22Rv1 (cell line): ENCODE measurements around the gene GNMT.

Experiments used
- ZFX ChIP-seq: fragments of 450-650 bp; IDR thresholded peaks from 2 replicates; pipeline ENCODE4 v1.6.1; 2017; ENCODE audit warnings: antibody characterized with exemption, borderline replicate concordance
- TF ChIP-seq, protein P1 (sequence below): fragments of 450-650 bp; IDR thresholded peaks from 2 replicates; pipeline ENCODE4 v1.5.1; 2017; ENCODE audit warnings: mild to moderate bottlenecking

- TF ChIP-seq, protein P1, sequence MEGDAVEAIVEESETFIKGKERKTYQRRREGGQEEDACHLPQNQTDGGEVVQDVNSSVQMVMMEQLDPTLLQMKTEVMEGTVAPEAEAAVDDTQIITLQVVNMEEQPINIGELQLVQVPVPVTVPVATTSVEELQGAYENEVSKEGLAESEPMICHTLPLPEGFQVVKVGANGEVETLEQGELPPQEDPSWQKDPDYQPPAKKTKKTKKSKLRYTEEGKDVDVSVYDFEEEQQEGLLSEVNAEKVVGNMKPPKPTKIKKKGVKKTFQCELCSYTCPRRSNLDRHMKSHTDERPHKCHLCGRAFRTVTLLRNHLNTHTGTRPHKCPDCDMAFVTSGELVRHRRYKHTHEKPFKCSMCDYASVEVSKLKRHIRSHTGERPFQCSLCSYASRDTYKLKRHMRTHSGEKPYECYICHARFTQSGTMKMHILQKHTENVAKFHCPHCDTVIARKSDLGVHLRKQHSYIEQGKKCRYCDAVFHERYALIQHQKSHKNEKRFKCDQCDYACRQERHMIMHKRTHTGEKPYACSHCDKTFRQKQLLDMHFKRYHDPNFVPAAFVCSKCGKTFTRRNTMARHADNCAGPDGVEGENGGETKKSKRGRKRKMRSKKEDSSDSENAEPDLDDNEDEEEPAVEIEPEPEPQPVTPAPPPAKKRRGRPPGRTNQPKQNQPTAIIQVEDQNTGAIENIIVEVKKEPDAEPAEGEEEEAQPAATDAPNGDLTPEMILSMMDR: no peak
- no peak for TF ChIP-seq ZFX
Observed at GRCh38 chr6:42973926-42974325, 13.4 kb downstream of the GNMT start.
